WTC11 (cell line): ENCODE data around the gene LINC00237. TPM values are rescaled to one million over a fixed set of nuclear protein-coding genes. Genes with fewer than 3 reads are reported as not detected.
A peak's percentile ranks its signal among the peaks of the same experiment; 100 is the strongest.

Experiments used
- ATAC-seq: fragments of 200-7000 bp; cut with Tn5 transposase; 2 replicates; pipeline ENCODE4 v1.10.0; 2021; ENCODE audit warnings: mild to moderate bottlenecking, moderate library complexity
- CTCF ChIA-PET: fragments of 300-600 bp; sonication (Branson Sonifier 250); formaldehyde crosslinking; loops from one replicate; lab custom pipeline; 2021; ENCODE audit warnings: antibody characterized with exemption; lab: Charles Lee
- POLR2A ChIA-PET: fragments of 350-600 bp; sonication (Branson Sonifier 250); formaldehyde crosslinking; loops from one replicate; lab custom pipeline; 2021; ENCODE audit warnings: antibody characterized with exemption; lab: Charles Lee
- DNase-seq: peaks from one replicate; pipeline ENCODE4 v3.0.0; 2021; ENCODE audit warnings: low spot score
- H3K27ac Mint-ChIP-seq: 2 replicates; pipeline ENCODE4 v1.8.0; 2021; ENCODE audit warnings: mixed read lengths
- H3K27me3 Mint-ChIP-seq: 2 replicates; pipeline ENCODE4 v1.8.0; 2021; ENCODE audit warnings: low read depth, mild to moderate bottlenecking, moderate library complexity, mixed read lengths
- H3K36me3 Mint-ChIP-seq: 2 replicates; pipeline ENCODE4 v1.8.0; 2021; ENCODE audit warnings: mixed read lengths
- H3K4me1 Mint-ChIP-seq: 2 replicates; pipeline ENCODE4 v1.8.0; 2022; ENCODE audit warnings: mixed read lengths
- H3K4me3 Mint-ChIP-seq: 2 replicates; pipeline ENCODE4 v1.8.0; 2021; ENCODE audit warnings: mild to moderate bottlenecking, moderate library complexity, mixed read lengths
- H3K9me3 Mint-ChIP-seq: 2 replicates; pipeline ENCODE4 v1.8.0; 2021; ENCODE audit warnings: mixed read lengths
- CTCF ChIP-seq: fragments of 200-600 bp; IDR thresholded peaks from 2 replicates; pipeline ENCODE4 v1.8.0; 2022; ENCODE audit warnings: antibody characterized with exemption
- EMX1 ChIP-seq: fragments of 250-450 bp; sonication (Bioruptor Pico); IDR thresholded peaks from 2 replicates; pipeline ENCODE4 v1.8.0; 2021; ENCODE audit warnings: mild to moderate bottlenecking
- FOXK1 ChIP-seq: sonication (generic); formaldehyde crosslinking; IDR thresholded peaks from 2 replicates; pipeline ENCODE4 v1.8.0; 2022; ENCODE audit warnings: mild to moderate bottlenecking, moderate library complexity, missing genetic modification reagents
- HMGA2 ChIP-seq: fragments of 250-450 bp; sonication (Bioruptor Pico); IDR thresholded peaks from 2 replicates; pipeline ENCODE4 v1.4.0; 2021; ENCODE audit warnings: mild to moderate bottlenecking, moderate library complexity
- MXD4 ChIP-seq: fragments of 250-450 bp; sonication (Bioruptor Pico); IDR thresholded peaks from 2 replicates; pipeline ENCODE4 v1.8.0; 2021; ENCODE audit warnings: mild to moderate bottlenecking, moderate library complexity, borderline replicate concordance
- SMAD3 ChIP-seq: sonication (generic); formaldehyde crosslinking; IDR thresholded peaks from 2 replicates; pipeline ENCODE4 v1.8.0; 2022; ENCODE audit warnings: missing genetic modification reagents, mild to moderate bottlenecking, borderline replicate concordance
- SP1 ChIP-seq: sonication (generic); formaldehyde crosslinking; conservative IDR thresholded peaks from 2 replicates; pipeline ENCODE4 v1.8.1; 2022; ENCODE audit warnings: missing genetic modification reagents
- TEAD1 ChIP-seq: sonication (generic); formaldehyde crosslinking; IDR thresholded peaks from 2 replicates; pipeline ENCODE4 v1.8.0; 2022; ENCODE audit warnings: mild to moderate bottlenecking, missing genetic modification reagents
- ZBTB43 ChIP-seq: sonication (generic); formaldehyde crosslinking; IDR thresholded peaks from 2 replicates; pipeline ENCODE4 v1.8.1; 2023; ENCODE audit warnings: mild to moderate bottlenecking, missing genetic modification reagents
- ZNF121 ChIP-seq: sonication (generic); formaldehyde crosslinking; IDR thresholded peaks from 2 replicates; pipeline ENCODE4 v1.8.0; 2023; ENCODE audit warnings: missing genetic modification reagents
- total RNA-seq: library from RNA; stranded (reverse); gene quantifications from 3 replicates; pipeline ENCODE4 v1.2.3, GENCODE V29; 2021
- TF ChIP-seq, protein P1 (sequence below): sonication (generic); formaldehyde crosslinking; IDR thresholded peaks from 2 replicates; pipeline ENCODE4 v1.8.1; 2023; ENCODE audit warnings: mild to moderate bottlenecking, missing genetic modification reagents
- TF ChIP-seq, protein P2 (sequence below): sonication (generic); formaldehyde crosslinking; IDR thresholded peaks from 2 replicates; pipeline ENCODE4 v1.8.0; 2022; ENCODE audit warnings: missing genetic modification reagents
- TF ChIP-seq, protein P3 (sequence below): sonication (generic); formaldehyde crosslinking; IDR thresholded peaks from 2 replicates; pipeline ENCODE4 v1.8.1; 2023; ENCODE audit warnings: mild to moderate bottlenecking, missing genetic modification reagents, moderate library complexity

The LINC00237 gene
- total RNA-seq, 1 experiment from 2014 or later = 3.1 TPM

DNA sequence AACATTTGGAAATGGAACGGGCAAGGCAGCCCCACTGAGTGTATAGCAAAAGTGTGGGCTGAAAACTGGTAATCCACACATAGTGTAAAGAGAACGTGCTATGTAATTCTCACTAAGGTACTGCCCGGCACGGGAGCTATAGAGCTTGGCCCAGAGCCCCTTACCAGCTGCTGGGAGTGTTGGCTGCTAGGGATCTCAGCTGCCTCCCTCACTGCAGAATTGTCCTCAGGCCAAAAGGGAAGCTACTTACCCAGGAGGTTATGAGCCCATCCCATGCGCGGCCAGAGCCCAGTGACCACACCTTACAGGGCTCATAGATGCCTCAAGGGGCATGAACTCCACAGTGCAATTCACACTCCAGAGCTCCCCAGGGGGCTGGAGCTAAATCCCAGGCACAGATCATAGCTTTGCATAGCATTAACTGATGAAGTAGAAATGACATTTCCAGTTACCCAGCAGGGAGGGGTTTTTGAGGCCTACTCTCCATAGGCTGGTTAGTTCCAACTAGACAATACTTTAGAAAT is 56.8 kb downstream of the LINC00237 start:
- CTCF ChIA-PET = interaction anchor here (0.7 to 3.2 kb wide), 39 partner anchors 9 to 566 kb away, joined by 3 to 31 read pairs (median 7); partner anchors contain the start of gene KIZ
- Mint-ChIP-seq H3K4me3 (no peak overlapping the region), H3K27me3 (no peaks in the 10 kb centered on the region), H3K36me3 (no peaks in the 10 kb centered on the region), H3K9me3 (no peaks in the 10 kb centered on the region), H3K27ac (no peak overlapping the region), H3K4me1 (peaks cover 23% of the 10 kb centered on the region)
- TF ChIP-seq, protein P1, sequence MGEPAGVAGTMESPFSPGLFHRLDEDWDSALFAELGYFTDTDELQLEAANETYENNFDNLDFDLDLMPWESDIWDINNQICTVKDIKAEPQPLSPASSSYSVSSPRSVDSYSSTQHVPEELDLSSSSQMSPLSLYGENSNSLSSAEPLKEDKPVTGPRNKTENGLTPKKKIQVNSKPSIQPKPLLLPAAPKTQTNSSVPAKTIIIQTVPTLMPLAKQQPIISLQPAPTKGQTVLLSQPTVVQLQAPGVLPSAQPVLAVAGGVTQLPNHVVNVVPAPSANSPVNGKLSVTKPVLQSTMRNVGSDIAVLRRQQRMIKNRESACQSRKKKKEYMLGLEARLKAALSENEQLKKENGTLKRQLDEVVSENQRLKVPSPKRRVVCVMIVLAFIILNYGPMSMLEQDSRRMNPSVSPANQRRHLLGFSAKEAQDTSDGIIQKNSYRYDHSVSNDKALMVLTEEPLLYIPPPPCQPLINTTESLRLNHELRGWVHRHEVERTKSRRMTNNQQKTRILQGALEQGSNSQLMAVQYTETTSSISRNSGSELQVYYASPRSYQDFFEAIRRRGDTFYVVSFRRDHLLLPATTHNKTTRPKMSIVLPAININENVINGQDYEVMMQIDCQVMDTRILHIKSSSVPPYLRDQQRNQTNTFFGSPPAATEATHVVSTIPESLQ (CRISPR knock-in tag) = no peak
- TF ChIP-seq ZBTB43 (CRISPR knock-in tag) = no peak
- no peak for TF ChIP-seq TEAD1 (CRISPR knock-in tag)
- TF ChIP-seq SP1 = no peak
- no peak for TF ChIP-seq FOXK1 (CRISPR knock-in tag)
- TF ChIP-seq HMGA2 (CRISPR knock-in tag) = no peak
- DNase-seq = no peak
- no peak for ATAC-seq
- POLR2A ChIA-PET = no interaction called here

DNA sequence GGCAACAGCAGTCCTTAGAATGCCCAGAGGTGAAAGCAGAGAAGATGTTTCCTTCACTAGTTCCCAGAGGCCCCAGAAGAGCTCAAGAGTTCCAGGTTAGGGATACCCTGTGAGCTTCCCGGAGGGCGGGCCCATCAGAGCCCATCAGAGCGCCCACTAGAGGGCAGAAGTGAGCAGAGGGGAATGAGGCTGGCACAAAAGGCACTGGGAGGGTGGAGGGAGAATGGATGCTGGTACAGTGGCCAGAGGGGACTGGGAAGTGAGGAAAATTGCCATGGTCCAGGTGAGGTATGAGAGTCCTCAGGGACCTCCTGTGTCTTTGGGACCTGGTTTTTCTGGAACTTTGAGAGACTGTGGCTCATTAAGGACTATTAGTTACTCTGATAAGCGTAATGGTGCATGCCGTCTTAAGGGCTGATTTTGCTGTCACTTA is 57.3 kb downstream of the LINC00237 start:
- DNase-seq (peak; percentile 88), ATAC-seq (peak; percentile 88)
- ChIA-PET CTCF (interaction anchor here (0.5 to 3.2 kb wide), 85 partner anchors 9 to 1032 kb away, joined by 3 to 31 read pairs (median 4); partner anchors contain the start of genes KIZ, LINC00237, RALGAPA2 and XRN2), POLR2A (interaction anchor here (0.5 kb wide), 1 partner anchor 939 kb away, joined by 3 read pairs; no protein-coding TSS in a partner anchor)
- Mint-ChIP-seq H3K9me3 (no peaks in the 10 kb centered on the region), H3K4me3 (no peak overlapping the region), H3K4me1 (peaks cover 18% of the 10 kb centered on the region), H3K36me3 (no peaks in the 10 kb centered on the region), H3K27ac (no peak overlapping the region), H3K27me3 (no peaks in the 10 kb centered on the region)
- no peak for TF ChIP-seq EMX1 (CRISPR knock-in tag)
- 0 out of 2 replicates have a peak, but pooled peaks have one; percentile 22 for TF ChIP-seq SP1
- no peak for TF ChIP-seq SMAD3
- TF ChIP-seq MXD4 (CRISPR knock-in tag) = no peak
- TF ChIP-seq CTCF = peak; percentile 85
- TF ChIP-seq, protein P2, sequence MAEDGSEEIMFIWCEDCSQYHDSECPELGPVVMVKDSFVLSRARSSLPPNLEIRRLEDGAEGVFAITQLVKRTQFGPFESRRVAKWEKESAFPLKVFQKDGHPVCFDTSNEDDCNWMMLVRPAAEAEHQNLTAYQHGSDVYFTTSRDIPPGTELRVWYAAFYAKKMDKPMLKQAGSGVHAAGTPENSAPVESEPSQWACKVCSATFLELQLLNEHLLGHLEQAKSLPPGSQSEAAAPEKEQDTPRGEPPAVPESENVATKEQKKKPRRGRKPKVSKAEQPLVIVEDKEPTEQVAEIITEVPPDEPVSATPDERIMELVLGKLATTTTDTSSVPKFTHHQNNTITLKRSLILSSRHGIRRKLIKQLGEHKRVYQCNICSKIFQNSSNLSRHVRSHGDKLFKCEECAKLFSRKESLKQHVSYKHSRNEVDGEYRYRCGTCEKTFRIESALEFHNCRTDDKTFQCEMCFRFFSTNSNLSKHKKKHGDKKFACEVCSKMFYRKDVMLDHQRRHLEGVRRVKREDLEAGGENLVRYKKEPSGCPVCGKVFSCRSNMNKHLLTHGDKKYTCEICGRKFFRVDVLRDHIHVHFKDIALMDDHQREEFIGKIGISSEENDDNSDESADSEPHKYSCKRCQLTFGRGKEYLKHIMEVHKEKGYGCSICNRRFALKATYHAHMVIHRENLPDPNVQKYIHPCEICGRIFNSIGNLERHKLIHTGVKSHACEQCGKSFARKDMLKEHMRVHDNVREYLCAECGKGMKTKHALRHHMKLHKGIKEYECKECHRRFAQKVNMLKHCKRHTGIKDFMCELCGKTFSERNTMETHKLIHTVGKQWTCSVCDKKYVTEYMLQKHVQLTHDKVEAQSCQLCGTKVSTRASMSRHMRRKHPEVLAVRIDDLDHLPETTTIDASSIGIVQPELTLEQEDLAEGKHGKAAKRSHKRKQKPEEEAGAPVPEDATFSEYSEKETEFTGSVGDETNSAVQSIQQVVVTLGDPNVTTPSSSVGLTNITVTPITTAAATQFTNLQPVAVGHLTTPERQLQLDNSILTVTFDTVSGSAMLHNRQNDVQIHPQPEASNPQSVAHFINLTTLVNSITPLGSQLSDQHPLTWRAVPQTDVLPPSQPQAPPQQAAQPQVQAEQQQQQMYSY (CRISPR knock-in tag) = no peak
- TF ChIP-seq, protein P3, sequence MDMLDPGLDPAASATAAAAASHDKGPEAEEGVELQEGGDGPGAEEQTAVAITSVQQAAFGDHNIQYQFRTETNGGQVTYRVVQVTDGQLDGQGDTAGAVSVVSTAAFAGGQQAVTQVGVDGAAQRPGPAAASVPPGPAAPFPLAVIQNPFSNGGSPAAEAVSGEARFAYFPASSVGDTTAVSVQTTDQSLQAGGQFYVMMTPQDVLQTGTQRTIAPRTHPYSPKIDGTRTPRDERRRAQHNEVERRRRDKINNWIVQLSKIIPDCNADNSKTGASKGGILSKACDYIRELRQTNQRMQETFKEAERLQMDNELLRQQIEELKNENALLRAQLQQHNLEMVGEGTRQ (CRISPR knock-in tag) = no peak
- TF ChIP-seq ZNF121 = no peak
